ENCODE measurements around the gene ABCC3. TPM values are rescaled to one million over a fixed set of nuclear protein-coding genes. Genes with fewer than 3 reads are reported as not detected.

ABCC3 gene
- total and polyA plus RNA-seq, 2 of the 8 experiments (the other 6 are each of a cell fraction or from before 2014, with no cell fraction given), result 0.35 to 0.37 TPM

DNA sequence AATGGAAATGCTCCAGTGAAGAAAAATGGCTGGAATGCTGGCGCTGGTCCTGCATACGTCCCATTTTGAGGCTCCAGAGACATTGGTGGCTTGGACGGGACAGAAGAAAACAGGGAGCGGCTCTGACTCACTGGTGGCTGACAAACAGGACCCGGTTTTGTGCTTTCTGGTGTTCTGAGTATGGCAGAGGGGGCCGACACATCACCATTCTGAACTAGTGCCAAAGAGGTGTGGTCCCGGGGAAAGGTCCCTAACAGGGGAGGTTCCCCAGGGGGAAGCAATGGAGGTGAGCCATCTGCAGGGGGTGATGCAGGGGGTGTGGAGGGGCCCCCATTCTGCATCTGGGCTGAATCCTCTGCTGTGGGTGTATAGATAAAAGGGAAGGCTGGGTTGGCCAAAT is 64.7 kb downstream of the ABCC3 start (continued):
- TF ChIP-seq SIN3A (conservative IDR thresholded peaks at IDR 0.05 in 1 of 2, IDR thresholded peaks at IDR 0.05 in 1 of 2; ENCODE audit: low read depth in 1 of 2, low read length in 2 of 2), result no peak

Data from H1 (cell line).